ENCODE measurements around the gene KRT80. TPM values are rescaled to one million over a fixed set of nuclear protein-coding genes. Genes with fewer than 3 reads are reported as not detected.

Gene KRT80
- total RNA-seq, 1 experiment from 2014 or later, result 51.5 TPM

DNA sequence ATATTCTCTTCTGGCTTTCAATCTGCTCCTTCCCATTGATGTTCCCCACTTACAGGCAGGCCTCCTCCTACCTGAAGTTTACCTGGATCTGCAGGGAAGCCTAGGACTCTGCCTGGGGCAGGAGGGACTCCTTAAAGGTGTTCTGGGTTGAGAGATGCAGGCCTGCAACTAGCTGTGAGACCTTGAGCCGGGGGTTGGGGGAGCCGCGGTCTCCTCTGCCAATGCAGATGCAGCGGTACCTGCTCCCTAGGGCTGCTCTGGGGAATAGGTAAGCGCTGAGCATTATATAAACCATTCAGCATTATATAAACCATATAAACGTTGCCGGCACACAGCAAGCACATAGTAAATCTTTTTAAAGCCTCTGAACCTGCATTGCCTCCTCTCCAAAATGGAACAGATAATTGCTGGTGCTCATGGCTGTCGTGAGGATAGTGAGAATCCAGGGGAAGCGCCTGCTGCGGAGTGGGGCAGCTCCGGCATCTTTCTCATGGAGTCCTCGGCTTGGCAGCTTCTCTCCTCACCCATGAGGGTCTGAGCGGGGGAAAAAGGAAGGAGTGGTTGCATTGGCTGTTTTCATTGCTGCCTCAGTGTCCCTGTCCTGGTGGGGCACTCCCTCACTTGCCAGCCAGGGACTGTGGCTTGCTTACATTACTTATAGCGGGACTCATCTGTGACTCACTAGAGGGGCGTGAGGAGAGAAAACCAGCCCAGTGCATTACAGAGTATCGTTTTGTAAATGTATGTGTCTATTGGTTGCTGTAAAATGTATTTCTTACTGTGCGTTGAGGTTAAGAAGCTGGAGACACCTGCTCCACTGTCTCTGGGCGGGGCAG, 12.5 kb upstream of the KRT80 start:
- in situ Hi-C loops (cut with HindIII; ENCODE audit: low pct_unique_long_range_greater_than_20kb, low sequenced_read_pairs) (no loop called here), intact Hi-C loops (cut with micrococcal nuclease; ENCODE audit: unreplicated experiment) (no loop called here)
- ChIA-PET CTCF (interaction anchor here (0.7 kb wide), 1 partner anchor 43 kb away, joined by 4 read pairs; no protein-coding TSS in a partner anchor), POLR2A (interaction anchor here (0.6 kb wide), 1 partner anchor 702 kb away, joined by 6 read pairs; no protein-coding TSS in a partner anchor)
- Histone ChIP-seq H3K4me1 (ENCODE audit: control insufficient read depth, insufficient read depth, low read length) (peaks cover 69% of the 10 kb centered on the region), H3K4me3 (ENCODE audit: low read depth in 2 of 2, low read length in 2 of 2) (no peak overlapping the region), H3K27ac (ENCODE audit: low read length) (peak overlapping the region; percentile 65), H3K36me3 (ENCODE audit: control insufficient read depth, insufficient read depth, low read length) (no peaks in the 10 kb centered on the region), H3K9me3 (ENCODE audit: control insufficient read depth, insufficient read depth, low read depth, low read length) (no peaks in the 10 kb centered on the region), H3K27me3 (ENCODE audit: control insufficient read depth, insufficient read depth, low read length) (no peaks in the 10 kb centered on the region)
- TF ChIP-seq SIN3A (IDR thresholded peaks at IDR 0.05; ENCODE audit: borderline replicate concordance, insufficient read depth, low read depth, low read length), result no peak
- TF ChIP-seq TCF7L2 (IDR thresholded peaks at IDR 0.05; ENCODE audit: low read depth, low read length), result no peak
- TF ChIP-seq, protein P1, sequence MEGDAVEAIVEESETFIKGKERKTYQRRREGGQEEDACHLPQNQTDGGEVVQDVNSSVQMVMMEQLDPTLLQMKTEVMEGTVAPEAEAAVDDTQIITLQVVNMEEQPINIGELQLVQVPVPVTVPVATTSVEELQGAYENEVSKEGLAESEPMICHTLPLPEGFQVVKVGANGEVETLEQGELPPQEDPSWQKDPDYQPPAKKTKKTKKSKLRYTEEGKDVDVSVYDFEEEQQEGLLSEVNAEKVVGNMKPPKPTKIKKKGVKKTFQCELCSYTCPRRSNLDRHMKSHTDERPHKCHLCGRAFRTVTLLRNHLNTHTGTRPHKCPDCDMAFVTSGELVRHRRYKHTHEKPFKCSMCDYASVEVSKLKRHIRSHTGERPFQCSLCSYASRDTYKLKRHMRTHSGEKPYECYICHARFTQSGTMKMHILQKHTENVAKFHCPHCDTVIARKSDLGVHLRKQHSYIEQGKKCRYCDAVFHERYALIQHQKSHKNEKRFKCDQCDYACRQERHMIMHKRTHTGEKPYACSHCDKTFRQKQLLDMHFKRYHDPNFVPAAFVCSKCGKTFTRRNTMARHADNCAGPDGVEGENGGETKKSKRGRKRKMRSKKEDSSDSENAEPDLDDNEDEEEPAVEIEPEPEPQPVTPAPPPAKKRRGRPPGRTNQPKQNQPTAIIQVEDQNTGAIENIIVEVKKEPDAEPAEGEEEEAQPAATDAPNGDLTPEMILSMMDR (IDR thresholded peaks at IDR 0.05), result no peak
- TF ChIP-seq POLR2AphosphoS5 (IDR thresholded peaks at IDR 0.05; ENCODE audit: low read depth, low read length), result no peak
- TF ChIP-seq, protein P2, sequence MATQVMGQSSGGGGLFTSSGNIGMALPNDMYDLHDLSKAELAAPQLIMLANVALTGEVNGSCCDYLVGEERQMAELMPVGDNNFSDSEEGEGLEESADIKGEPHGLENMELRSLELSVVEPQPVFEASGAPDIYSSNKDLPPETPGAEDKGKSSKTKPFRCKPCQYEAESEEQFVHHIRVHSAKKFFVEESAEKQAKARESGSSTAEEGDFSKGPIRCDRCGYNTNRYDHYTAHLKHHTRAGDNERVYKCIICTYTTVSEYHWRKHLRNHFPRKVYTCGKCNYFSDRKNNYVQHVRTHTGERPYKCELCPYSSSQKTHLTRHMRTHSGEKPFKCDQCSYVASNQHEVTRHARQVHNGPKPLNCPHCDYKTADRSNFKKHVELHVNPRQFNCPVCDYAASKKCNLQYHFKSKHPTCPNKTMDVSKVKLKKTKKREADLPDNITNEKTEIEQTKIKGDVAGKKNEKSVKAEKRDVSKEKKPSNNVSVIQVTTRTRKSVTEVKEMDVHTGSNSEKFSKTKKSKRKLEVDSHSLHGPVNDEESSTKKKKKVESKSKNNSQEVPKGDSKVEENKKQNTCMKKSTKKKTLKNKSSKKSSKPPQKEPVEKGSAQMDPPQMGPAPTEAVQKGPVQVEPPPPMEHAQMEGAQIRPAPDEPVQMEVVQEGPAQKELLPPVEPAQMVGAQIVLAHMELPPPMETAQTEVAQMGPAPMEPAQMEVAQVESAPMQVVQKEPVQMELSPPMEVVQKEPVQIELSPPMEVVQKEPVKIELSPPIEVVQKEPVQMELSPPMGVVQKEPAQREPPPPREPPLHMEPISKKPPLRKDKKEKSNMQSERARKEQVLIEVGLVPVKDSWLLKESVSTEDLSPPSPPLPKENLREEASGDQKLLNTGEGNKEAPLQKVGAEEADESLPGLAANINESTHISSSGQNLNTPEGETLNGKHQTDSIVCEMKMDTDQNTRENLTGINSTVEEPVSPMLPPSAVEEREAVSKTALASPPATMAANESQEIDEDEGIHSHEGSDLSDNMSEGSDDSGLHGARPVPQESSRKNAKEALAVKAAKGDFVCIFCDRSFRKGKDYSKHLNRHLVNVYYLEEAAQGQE (IDR thresholded peaks at IDR 0.05; ENCODE audit: insufficient read depth in 1 of 2, low read depth in 2 of 2, low read length in 1 of 2), result no peak
- DNase-seq (ENCODE audit: low read depth, low spot score) (no peak), ATAC-seq (no peak)
- no TSS peak for BruUV-seq (replicated peaks)

DNA sequence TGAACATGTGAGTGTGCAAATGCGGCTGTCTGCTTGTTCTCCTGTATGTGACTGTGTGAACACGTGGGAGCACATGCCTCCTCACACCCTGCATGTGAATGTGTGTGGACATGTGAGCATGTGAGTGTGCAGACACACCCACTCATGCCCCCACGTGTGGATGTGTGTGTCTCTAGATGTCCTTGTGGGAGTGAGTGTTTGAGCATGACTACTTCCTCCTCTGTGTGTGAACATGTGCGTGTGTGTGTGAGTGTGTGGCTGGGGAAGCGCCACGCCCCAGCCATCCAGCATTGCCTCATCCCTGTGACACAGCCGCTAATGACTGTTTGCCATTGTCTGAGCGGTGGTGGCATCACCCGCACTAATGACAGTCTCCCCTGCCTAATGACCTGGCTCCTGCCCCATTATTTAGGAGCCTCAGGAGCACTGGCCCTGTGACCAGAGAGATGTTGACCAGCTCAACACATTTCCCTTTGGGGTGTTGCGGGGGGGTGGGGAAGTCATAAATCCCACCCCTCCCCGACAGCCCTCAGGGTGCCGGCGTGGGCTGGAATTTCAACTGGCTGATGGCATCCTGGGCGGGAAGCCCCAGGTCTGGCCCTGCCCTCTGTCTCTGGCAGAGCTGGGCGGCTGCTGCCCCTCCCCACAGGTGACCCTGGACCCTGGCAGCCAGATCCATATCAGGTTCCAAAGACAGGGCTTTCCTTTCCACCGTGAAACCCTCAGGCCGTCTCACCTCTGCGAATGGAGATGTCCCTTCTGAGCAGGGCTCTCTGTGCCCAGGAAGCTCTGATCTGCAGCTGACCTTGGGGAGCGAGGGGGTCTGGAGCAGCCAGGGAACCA, 11.5 kb upstream of the KRT80 start:
- no TSS peak for BruUV-seq (replicated peaks)
- DNase-seq (ENCODE audit: low read depth, low spot score), result no peak
- in situ Hi-C loops (cut with HindIII; ENCODE audit: low pct_unique_long_range_greater_than_20kb, low sequenced_read_pairs), result no loop called here
- Histone ChIP-seq H3K4me1 (ENCODE audit: control insufficient read depth, insufficient read depth, low read length) (peaks cover 72% of the 10 kb centered on the region), H3K27ac (ENCODE audit: low read length) (peak overlapping the region; percentile 73), H3K4me3 (ENCODE audit: low read depth in 2 of 2, low read length in 2 of 2) (no peak overlapping the region), H3K9me3 (ENCODE audit: control insufficient read depth, insufficient read depth, low read depth, low read length) (no peaks in the 10 kb centered on the region), H3K27me3 (ENCODE audit: control insufficient read depth, insufficient read depth, low read length) (no peaks in the 10 kb centered on the region), H3K36me3 (ENCODE audit: control insufficient read depth, insufficient read depth, low read length) (no peaks in the 10 kb centered on the region)
- ChIA-PET CTCF (interaction anchor here (0.6 kb wide), 1 partner anchor 10 kb away, joined by 3 read pairs; no protein-coding TSS in a partner anchor), POLR2A (interaction anchor here (0.6 to 1.1 kb wide), 4 partner anchors 11 to 1359 kb away, joined by 3 to 15 read pairs (median 8); partner anchors contain the start of gene KRT80)
- intact Hi-C loops (cut with micrococcal nuclease; ENCODE audit: unreplicated experiment), result no loop called here
- ATAC-seq, result peak; percentile 62
- no peak for TF ChIP-seq TCF7L2 (IDR thresholded peaks at IDR 0.05; ENCODE audit: low read depth, low read length)
- TF ChIP-seq, protein P2 (IDR thresholded peaks at IDR 0.05; ENCODE audit: insufficient read depth in 1 of 2, low read depth in 2 of 2, low read length in 1 of 2), result no peak
- no peak for TF ChIP-seq SIN3A (IDR thresholded peaks at IDR 0.05; ENCODE audit: borderline replicate concordance, insufficient read depth, low read depth, low read length)
- TF ChIP-seq POLR2AphosphoS5 (IDR thresholded peaks at IDR 0.05; ENCODE audit: low read depth, low read length), result no peak
- TF ChIP-seq, protein P1 (IDR thresholded peaks at IDR 0.05), result no peak

Measured in Panc1 (cell line).